Astrocyte of the hippocampus (primary cell): Measurements from ENCODE around the gene KLHDC4.
"Not testable (repeated sequence)": the region's sequence is repeated elsewhere in the genome, so short reads cannot be mapped to it uniquely, and the experiment has no call there.

Experiments used
- DNase-seq: peaks from one replicate; pipeline ENCODE4 v3.0.0; 2011; ENCODE audit warnings: low read depth, low spot score

The KLHDC4 gene

DNA sequence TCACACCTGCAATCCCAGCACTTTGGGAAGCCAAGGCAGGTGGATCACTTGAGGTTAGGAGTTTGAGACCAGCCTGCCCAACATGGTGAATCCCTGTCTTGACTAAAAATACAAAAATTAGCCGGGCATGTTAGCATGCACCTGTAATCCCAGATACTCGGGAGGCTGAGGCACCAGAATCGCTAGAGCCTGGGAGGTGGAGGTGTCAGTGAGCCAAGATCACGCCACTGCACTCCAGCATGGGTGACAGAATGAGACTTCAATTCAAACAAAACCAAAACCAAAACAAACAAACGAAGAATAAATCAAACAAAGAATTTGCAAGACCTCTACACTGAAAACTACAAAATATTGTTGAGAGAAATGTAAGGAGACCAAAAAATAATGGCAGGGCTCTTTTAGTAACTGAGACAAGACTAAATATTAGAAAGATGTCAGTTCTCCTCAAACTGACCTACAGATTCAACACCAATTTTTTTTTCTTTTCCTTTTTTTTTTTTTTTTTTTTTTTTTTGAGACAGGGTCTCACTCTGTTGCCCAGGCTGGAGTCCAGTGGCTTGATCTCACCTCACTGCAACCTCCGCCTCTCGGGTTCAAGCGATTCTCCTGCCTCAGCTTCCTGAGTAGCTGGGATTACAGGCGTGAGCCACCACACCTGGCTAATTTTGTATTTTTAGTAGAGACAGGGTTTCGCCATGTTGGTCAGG is 23.1 kb upstream of the KLHDC4 start:
- DNase-seq, result not testable (repeated sequence)

DNA sequence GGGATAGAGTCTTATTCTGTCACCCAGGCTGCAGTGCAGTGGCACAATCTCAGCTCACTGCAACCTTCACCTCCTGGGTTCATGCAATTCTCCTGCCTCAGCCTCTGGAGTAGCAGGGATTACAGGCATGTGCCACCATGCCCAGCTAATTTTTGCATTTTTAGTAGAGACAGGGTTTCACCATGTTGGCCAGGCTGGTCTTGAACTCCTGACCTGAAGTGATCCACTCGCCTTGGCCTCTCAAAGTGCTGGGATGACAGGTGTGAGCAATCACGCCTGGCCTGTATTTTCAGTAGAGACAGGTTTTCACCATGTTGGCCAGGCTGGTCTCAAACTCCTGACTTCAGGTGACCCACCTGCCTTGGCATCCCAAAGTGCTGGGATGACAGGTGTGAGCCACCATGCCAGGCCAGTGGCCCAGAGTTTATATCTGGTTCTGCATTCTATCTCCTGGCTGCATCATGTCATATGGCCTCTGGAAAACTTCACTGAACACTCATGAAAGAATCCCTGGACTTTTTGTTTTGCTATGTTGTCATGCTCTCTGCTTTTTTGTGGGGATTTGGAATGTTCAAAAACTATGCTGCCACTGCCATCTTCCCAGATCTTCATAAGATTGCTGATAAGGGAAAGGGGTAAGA is 21.8 kb upstream of the KLHDC4 start:
- not testable (repeated sequence) for DNase-seq

DNA sequence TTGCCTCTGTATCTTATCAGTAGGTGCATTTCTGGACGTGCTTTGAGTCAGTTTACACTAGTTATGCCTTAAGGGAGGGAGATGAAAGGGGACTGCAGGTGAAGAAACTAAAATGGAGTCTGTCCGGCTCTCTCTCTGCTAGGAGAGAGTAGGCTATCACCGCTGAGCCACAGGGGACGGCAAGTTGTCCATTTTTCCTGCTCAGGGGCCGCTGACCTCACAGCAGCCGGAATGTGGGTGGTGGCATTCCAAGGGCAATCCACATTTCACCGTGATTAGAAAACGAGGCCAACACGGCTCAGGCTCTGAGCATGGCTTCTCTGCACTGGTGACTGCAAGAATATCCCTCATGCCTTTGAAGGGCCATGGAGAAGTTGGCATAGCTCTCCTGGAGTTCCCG is 19.0 kb upstream of the KLHDC4 start:
- peak; percentile 75 for DNase-seq

DNA sequence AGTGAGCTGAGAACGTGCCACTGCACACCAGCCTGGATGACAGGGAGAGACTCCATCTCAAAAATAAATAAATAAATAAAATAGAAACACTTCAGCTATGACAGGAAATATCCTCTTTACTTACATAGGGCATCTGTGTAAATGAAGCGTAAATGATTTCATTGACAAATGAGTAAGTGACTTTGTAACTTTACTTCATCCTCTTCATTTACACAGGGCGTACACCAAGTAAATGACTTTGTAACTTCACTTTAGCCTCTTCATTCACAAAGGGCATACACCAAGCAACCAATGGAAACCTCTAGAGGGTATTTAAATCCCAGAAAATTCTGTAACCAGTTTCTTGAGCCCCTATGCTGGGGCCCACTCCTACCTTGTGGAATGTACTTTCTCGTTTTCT is 16.2 kb upstream of the KLHDC4 start:
- no peak for DNase-seq

DNA sequence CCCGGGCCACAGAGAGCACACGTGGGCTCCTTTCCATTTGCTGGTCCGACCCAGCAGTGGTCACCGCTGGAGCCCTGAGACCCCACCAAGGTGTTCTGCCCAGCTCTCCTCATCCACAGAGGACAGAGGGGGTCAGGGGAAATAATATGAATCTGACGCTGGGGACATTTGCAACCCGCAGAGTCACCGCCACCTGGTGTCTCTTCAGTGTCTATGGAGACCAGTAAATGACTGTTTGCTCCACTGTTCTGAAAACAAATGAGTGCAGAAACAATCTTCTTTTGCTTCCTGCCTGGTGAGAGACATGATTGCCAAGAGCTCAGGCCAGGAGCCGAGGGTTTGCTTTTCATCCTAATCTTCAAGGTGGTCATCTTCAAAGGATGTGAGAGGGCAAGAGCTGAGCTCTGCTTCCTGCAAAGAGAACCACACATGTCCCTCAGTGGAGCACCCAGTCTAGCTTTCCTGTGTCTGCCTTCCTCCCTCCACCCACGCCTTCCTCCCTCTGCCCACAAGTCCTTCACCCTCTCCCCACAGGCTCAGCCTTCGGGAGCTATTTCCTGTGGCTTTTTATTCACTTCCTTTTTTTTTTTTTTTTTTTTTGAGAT is 14.7 kb upstream of the KLHDC4 start:
- DNase-seq, result no peak

DNA sequence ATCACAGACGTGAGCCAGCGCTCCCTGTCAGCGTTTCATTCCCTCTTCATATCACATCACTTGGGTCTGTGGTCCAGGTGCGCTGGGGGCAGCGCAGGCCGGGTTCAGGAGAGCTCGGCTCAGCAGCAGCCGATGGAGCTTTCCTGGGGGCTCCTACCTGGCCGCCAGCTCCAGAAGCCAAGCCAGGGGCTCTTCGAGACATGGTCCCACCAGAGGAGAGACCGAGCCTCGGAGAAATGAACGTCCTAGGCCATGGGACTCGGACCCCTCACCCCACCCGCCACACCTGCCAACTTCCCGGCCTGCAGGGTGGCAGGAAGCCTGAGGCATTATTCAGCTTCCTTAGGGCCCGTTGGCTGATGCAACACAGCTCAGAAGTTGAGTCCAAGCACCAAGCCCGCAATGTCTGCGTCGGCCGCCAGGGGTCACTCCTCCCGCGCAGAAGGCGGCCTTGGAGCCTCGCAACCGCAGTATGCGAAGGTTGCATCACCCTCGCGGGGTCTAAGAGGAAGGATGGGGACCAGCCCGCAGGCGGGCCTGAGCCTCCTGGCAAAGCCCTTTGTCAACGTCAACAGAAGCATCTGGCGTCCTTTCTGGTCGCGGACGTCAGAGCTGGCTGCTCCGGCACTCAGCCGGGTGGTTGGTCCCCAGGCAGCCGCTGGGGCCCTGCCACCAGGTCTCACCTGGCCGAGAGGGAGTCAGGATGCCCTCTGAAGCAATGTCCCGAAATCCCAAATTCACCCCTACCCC is 13.2 kb upstream of the KLHDC4 start:
- DNase-seq, result peak; percentile 98

DNA sequence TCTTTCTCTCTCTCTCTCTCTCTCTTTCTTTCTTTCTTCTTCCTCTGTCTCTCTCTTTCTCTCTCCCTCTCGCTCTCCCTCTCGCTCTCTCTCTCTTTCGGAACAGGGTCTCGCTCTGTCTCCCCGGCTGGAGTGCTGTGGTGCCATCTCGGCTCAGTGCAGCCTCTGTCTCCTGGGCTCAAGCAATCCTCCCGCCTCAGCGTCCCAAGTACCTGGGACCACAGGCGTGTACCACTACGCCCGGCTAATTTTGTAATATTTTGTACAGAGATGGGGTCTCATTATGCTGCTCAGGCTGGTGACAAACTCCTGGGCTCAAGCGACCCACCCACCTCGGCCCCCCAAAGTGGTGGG is 12.7 kb upstream of the KLHDC4 start:
- DNase-seq, result no peak

DNA sequence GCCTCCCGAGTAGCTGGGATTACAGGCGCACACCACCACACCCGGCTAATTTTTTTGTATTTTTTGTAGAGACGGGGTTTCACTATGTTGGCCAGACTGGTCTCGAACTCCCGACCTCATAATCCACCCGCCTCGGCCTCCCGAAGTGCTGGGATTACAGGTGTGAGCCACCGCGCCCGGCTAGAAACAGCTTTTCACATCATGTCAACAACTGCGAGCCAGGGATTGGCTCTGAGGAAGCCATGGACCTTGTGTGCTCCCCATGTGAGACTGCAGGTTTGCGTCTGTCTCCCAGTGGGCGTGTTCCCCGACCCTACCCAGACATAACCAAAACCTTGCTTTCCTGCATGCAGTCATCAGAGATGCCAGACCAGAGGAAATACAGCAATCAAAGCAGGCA is 8.1 kb upstream of the KLHDC4 start:
- not testable (repeated sequence) for DNase-seq

DNA sequence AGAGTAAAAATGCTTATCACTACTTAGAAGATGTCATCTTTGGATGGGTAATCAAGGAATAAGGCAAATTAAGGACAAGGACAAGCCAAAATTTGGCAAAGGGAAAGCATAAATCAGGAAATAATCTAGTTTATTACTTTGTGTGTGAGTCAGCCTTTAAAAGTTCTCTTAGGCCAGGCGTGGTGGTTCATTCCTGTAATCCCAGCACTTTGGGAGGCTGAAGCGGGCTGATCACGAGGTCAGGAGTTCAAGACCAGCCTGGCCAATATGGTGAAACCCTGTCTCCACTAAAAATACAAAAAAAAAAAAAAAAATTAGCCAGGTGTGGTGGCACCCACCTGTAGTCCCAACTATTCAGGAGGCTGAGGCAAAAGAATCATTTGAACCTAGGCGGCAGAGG is 1.7 kb upstream of the KLHDC4 start:
- DNase-seq, result not testable (repeated sequence)

DNA sequence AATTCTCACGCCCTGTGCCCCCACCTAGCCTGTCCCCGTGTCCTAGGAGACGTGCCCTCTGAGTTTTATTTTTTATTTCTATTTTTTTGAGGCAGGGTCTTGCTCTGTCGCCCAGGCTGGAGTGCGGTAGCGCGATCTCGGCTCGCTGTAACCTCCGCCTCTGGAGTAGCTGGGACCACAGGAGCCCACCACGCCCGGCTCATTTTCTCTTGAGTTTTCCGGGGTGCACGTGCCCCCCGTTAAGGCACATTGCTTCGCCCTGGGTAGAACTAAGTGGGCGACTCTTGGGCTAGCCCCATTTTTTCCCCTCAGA is 655 bp upstream of the KLHDC4 start:
- no peak for DNase-seq

DNA sequence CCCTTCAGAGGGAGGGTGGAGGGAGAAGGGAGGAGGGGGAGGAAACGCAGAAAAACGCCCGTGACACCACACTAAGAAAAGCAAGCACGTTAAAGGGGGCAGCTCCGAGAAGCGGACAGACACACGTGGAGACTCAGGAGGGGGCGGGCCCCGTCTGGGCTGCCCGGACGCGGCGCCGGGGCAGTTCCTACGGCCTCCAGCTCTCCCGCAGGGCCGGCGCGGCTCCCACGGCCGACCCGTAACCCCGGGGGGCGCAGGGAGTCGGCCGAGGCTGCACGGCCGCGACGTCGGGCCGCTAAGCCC is 362 bp downstream of the KLHDC4 start:
- DNase-seq, result peak; percentile 29

DNA sequence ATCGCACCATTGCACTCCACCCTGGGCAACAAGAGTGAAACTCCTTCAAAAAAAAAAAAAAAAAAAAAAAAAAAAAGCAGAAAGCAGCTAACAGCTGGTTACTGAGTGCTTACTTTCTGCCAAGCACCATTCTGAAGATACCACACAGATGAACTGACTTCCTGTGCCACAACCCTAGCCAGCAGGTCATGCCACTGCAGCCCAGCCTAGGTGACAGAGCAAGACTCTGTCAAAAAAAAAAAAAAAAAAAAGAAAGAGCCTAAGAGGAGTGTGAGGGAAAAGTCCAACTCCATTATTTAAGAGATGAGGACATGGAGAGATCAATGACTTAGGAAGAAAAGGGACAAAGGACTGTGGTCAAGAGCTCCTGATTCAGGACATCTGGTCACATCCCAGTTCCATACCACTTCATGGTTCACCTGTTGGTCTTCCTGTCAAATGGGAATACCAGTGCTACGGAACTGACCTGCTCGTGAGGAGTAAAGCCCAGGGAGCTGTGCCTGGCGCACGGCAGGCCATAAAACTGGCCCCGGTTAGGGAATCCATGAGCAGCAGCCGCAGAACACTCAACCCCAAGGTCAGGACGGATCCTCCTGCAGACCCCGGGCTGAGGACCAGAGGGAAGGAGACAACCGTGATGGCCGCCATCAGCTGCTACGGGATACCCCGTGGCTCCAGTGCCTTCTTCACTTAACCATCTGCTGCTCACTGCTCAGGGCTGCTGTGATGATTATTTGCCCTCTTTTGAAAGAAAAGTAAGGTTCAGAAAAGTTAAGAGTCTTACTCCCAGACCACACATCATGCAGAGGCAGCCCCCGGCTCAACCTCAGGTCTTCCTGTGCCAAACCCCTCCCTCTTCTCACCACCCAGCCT is 950 bp downstream of the KLHDC4 start:
- no peak for DNase-seq

DNA sequence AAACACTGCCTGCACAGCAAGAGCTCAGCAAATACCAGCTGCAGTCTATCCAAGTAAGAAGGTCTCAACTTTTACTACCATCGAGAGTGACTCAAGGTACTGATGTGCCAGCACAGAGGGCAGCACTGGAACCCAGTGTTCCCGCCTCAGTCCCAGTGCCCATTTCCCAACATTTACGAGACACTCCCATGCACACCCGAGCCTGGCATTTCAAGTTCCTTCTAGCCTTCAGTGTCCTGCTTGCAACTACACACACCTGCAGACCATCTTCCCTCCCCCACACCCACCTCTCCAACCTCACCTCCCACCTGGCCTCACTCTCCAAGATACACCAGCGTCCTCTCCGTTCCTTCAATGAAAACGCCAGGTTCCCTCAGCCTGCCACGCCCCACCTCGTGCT is 3.2 kb downstream of the KLHDC4 start:
- no peak for DNase-seq

DNA sequence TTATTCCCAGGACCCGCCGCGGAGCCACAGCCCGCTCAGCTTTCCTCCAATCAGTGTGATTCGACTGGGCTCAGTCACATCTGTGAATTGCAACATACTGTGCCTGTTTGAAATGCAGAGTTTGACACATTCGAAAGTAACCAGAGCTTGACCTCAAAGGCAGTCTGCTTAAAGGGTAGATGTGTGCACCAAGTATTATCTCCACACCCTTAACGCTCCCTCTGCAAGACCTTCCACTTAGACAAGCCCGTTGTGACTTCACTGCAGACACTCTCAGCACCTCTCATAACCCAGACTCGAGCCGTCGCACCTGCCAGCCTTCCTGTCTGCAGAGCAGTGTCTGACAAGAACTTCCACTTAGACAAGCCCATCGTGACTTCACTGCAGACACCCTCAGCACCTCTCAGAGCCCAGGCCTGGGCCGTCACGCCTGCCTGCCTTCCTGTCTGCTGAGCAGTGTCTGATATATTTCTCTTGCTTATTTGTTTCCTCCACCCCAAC is 3.7 kb downstream of the KLHDC4 start:
- no peak for DNase-seq

DNA sequence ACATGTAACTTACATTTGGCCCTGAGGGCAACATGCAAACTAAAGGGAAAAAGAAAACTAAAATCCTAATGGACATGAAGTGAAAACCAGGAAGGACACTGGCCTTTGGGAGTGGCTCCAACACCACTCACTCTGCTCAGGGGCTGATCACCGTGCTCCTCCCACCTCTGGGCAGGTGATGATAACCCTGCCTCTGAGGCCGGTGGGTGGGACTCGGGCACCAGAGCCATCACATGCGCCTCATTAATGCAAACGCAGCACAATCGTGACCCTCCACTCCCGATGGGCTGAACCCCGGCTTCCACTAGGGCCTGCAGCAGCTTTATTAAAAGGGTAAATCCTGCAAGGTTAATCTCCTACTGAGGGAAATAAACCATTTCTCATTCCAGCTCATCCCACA is 4.7 kb downstream of the KLHDC4 start:
- DNase-seq, result no peak

DNA sequence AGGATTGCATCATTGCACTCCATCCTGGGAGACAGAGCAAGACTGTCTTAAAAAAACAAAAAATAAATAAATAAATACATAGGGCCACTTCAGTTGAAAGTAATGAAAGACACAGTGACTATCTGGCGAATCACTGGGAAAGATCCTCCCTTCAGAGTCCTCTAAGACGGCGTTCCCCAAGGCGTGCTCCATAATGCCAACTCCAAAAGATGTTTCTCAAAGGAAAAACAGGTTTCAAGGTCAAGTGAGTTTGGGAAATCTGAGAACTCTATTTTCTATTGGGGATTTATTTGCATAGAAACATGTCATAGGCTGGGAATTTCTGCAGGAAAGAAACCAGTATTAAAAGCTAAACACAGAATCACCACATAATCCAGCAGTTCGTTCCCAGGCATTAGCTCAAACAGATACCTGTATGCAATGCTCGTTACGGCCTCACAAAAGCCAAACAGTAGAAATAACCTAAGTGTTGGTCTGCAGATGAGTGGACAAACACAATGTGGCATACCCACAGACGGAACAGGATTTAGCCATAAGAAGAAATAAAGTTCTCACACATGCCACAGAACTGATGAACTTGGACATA is 7.9 kb downstream of the KLHDC4 start:
- no peak for DNase-seq

DNA sequence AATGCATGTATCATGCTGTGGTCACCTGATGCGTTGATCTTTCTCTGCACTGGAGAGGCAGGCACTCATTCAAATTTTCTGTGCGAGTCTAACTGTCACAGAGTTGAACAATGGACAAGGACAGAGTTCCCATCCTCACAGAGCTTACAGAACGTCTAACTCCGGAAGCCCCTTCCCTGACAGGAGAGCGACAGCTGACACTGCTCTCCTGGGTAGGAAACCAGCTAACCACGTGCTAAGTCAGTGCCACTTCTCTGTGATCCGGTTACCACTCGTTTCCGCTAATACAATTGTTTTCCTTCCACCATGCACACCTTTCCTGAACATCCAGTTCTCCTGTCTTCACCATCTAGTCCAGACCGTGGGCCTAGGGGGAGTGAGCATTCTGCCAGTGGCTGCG is 11.3 kb downstream of the KLHDC4 start:
- DNase-seq, result no peak

DNA sequence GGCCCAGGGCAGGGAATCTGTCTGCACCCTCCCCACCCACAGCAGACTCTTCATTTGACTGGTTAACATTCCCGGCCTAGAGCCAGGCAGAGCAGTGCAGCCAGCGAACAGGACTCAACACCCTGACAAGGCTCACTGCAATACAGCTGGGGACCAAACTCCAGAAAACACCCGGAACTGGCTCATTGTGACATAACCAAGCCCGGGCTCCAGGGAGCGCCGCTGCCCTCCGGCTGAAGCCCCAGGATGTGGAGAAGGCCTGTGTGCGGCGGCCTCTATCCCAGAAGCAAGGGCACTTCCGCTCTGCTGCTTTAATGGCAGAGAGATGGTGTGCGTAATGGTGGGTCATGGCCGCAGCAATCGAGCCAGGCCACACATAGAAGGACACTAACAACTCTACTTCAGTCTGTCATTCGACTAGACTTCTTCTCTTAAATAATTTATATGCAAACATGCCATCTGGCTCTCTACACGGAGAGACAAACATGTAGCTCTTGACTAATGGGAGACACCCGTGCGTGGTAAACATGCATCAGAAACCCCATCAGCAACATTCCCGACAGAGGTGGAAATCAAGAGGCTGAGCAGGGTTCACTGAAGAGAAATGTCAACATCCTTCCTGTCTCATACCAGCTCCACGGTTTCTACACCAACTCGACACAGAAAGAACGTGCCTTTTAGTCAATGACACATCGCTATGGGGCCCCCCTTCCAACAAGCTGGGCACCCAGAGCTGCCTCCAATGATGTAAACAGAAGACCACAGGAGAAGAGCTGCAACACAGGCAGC is 18.0 kb downstream of the KLHDC4 start:
- DNase-seq, result no peak

DNA sequence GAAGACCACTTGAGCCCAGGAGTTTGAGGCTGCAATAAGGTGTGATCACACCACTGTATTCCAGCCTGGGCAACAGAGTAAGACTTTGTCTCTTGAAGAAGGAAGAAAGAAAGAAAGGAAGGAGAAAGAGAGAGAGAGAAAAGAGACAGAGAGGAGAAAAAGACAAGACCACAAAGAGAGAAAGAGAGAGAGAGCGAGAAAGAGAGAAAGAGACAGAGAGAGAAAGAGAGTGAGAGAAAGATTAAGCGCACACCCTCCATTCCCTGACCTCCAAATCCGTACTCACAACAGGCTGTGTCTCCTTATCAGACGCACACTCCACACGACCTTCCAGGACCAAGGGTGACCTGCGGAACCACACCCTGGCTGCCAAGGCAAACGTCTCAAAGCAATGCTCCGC is 19.6 kb downstream of the KLHDC4 start:
- DNase-seq, result no peak

DNA sequence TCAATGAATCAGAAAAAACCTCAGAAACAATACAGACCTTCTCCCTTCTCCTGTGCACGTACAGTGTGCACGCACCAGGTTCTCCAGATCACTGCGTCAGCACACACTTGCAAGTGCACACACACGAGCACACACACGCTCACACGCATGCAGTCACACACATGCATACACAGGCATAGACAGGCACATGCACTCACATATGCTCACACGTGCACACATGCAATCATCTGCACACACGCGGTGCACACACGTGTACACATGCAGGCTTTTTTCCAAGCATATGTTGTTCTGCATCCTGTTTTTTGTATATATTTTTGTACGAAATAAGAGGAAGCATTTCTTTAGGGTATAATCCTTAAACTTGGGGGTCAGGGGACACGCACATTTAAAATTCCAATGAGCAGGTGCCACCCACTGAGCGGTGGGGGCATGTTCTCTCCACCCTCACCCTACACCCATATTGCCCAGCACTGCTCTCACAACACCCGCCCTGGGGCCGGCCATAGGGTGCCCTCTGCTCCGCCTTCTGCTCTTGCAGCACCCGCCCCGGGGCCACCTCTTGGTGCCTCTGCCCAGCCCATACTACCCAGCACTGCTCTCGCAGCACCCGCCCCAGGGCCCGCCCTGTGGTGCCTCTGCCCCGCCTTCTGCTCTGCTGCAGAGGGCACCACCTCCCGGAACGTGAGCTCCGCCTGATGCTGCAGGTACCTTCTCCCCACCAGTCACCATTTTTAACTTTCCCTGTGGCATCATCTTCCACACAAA is 20.9 kb downstream of the KLHDC4 start:
- DNase-seq, result no peak
